GM12873 (cell line): ENCODE data around the gene C1QC.

Experiments
- CTCF ChIP-seq: IDR thresholded peaks from 2 replicates; pipeline ENCODE4 v1.5.1; 2012; ENCODE audit warnings: low read depth, mild to moderate bottlenecking, moderate library complexity, low read length, control low read depth; ENCODE audit not compliant: insufficient read depth; ENCODE audit errors: missing control alignments

Gene C1QC

GRCh38 chr1:22619798-22620197, 23.6 kb upstream of the C1QC start:
- TF ChIP-seq CTCF = no peak

GRCh38 chr1:22621761-22622160, 21.7 kb upstream of the C1QC start:
- no peak for TF ChIP-seq CTCF

- TF ChIP-seq CTCF = no peak
Measured at GRCh38 chr1:22625262-22625925, 18.0 kb upstream of the C1QC start.

GRCh38 chr1:22626237-22627157, 16.9 kb upstream of the C1QC start:
- TF ChIP-seq CTCF = no peak

GRCh38 chr1:22627331-22627730, 16.1 kb upstream of the C1QC start:
- TF ChIP-seq CTCF = no peak

GRCh38 chr1:22628698-22629444, 14.6 kb upstream of the C1QC start:
- TF ChIP-seq CTCF = no peak

GRCh38 chr1:22629886-22630285, 13.5 kb upstream of the C1QC start:
- TF ChIP-seq CTCF = no peak
